Gastrocnemius medialis (tissue), 4 donors: ENCODE measurements around the gene MAP2K7.

Experiments
- CTCF ChIP-seq, 5 experiments: fragments of 450-650 bp in 3 of 5; fragments of 200-600 bp in 2 of 5; sonication (generic) in 2 of 5; IDR thresholded peaks in 4 of 5; conservative IDR thresholded peaks in 1 of 5; 1 replicate in 4 of 5; 2 replicates in 1 of 5; pipeline ENCODE4 v1.5.1; 2016 to 2019; ENCODE audit warnings: antibody characterized with exemption in 5 of 5, mild to moderate bottlenecking in 3 of 5, moderate library complexity in 3 of 5
- POLR2A ChIP-seq, 2 donors: fragments of 450-650 bp; IDR thresholded peaks; one replicate each; pipeline ENCODE4 v1.6.1; 2017; ENCODE audit warnings: antibody characterized with exemption in 2 of 2, mild to moderate bottlenecking in 2 of 2, moderate library complexity in 2 of 2

GRCh38 chr19:7881910-7882309, 21.8 kb upstream of the MAP2K7 start:
- no peak for TF ChIP-seq CTCF (IDR thresholded peaks at IDR 0.05 in 4 of 5, conservative IDR thresholded peaks at IDR 0.05 in 1 of 5)
- no peak for TF ChIP-seq POLR2A (IDR thresholded peaks at IDR 0.05)
